RPMI7951 (cell line): ENCODE data around the gene RHBDL3. TPM values are rescaled to one million over a fixed set of nuclear protein-coding genes. Genes with fewer than 3 reads are reported as not detected.
"Not testable (repeated sequence)": the region's sequence is repeated elsewhere in the genome, so short reads cannot be mapped to it uniquely, and the experiment has no call there.

Experiments
- DNase-seq: peaks from one replicate; pipeline ENCODE4 v3.0.0-alpha.2; 2012; ENCODE audit warnings: low read depth
- total RNA-seq: library from RNA; depleted of rRNA; stranded (reverse); fragments of >200 nt; shearing (Covaris generic); gene quantifications from 2 replicates; pipeline ENCODE4 v1.2.3, GENCODE V29; 2014; rRNA removed

The RHBDL3 gene, protein sequence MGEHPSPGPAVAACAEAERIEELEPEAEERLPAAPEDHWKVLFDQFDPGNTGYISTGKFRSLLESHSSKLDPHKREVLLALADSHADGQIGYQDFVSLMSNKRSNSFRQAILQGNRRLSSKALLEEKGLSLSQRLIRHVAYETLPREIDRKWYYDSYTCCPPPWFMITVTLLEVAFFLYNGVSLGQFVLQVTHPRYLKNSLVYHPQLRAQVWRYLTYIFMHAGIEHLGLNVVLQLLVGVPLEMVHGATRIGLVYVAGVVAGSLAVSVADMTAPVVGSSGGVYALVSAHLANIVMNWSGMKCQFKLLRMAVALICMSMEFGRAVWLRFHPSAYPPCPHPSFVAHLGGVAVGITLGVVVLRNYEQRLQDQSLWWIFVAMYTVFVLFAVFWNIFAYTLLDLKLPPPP
- 0.24 and 0.29 TPM in 2 replicates for total RNA-seq

DNA sequence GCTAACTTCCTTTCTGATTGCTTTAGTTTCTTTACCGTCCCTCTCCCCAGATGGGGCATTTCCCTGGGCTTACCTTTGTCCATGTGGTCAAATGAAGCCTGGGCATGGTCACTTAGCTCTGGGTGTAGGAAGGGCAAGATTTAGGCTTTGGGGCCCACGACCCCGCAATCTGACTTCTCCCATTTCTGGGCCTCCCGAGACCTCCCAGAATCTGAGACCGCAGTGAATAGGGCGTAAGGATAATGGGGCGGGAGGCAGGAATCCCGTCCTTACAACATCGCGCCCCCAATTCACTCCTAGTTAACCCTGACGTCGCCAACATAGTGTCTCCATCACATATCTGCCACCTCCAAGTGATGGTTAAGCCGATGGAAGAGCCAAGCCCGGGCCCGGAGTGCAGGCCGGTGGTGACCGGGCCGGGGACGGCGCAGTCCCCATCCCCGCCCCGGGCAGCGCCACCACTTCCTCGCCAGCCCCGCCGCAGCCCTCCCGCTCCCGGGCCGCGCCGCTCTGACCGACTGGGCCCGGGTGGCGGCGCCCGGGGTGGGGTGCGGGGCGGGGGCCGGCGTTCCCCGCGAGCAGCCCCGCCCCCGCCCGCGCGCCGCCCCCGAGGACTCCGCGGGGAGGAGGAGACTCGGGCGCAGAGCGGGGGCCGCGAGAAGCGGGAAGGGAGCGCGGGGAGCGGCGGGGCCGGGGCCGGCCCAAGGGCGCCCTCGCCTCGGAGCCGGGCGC lies at the start of gene RHBDL3:
RHBDL3 (plus strand) TSS at position 641 of the 732 bp plus-strand sequence. CDS start 358 bp downstream, outside the sequence.
- no peak for DNase-seq

DNA sequence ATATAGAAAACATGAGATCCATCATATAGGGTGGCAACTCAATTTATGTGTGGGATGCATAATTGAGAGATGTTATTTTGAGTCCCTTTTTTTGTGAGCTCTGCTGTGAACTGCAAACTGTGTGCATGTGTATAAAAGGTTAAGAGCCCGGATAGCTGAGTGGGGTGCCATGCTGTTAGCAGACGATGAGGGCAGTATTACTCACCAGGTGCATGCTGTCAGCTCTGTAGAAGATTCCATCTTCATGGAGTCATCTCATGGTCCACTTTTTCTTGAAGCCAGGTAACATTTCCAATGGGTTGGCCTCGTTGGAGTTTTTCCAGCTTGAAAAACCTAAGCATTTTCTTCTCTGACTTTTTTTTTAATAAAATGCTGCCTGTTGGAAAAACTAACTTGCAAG lies 43.0 kb upstream of the RHBDL3 start:
- no peak for DNase-seq

DNA sequence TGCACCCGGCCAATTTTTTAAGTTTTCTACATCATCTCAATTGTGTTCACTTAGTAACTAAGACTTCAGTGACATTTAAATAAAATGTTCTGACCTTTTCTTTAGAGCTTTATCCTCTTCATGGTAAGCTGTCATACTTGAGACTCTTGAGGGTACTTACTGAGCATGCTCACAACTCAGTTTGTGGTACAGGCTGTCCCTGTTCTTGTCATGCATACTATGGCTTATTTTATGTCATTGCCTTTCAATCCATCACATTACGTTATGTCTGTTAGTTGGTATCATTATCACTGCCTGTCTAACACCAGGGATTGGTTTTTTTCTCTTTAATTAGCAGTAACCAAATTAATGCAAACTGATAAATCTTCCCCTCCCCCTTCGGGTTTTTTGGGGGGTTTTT lies 41.9 kb upstream of the RHBDL3 start:
- DNase-seq = no peak

DNA sequence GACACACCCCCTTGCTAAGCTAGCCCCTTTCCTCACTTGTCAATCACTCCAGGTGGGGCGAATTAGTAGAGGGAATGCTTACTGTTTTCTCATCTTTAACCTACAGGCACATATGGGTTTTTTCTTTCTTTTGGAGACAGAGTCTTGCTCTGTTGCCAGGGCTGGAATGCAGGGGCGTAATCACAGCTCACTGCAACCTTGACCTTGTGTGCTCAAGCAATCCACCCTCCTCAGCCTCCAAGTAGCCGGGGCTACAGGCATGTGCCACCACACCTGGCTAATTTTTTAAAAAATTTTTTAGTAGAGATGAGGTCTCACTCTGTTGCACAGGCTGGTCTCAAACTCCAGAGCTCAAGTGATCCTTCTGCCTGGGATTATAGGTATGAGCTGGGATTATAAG lies 38.7 kb upstream of the RHBDL3 start:
- no peak for DNase-seq

DNA sequence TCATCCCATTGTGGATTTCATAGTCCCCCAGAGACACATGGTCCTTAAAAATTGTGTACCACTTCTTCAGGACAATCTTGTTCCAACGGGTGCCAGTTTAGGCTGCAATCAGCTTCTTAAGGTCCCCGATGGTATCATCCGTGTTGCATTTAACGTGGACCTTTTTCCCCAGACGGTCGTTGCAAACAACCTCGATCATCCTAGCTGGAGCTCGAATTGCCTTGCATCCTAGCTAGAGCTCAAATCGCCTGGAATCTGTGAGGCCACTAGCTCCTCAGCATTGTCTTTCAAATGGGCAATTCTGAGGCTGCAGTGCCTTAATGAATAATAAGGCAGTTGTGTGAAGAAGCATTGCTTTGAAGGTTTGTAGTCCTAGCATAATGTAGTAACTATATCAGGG lies 37.7 kb upstream of the RHBDL3 start:
- DNase-seq = no peak

DNA sequence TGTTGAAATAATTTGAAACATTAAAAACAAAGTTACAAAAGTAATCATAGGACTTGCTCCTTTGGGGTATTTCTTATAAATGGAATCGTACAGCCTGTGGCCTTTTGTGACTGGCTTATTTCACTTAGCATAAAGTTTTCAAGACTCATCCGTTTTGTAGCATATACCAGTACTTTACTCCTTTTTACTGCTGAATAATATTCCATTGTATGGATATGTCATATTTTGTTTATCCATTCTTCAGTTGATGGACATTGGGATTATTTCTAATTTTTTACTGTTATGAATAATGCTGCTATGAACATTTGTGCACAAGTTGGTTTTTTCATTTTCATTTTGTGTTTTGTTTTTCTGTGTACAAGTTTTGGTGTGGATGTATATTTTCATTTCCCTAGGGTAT lies 30.0 kb upstream of the RHBDL3 start:
- DNase-seq = no peak

DNA sequence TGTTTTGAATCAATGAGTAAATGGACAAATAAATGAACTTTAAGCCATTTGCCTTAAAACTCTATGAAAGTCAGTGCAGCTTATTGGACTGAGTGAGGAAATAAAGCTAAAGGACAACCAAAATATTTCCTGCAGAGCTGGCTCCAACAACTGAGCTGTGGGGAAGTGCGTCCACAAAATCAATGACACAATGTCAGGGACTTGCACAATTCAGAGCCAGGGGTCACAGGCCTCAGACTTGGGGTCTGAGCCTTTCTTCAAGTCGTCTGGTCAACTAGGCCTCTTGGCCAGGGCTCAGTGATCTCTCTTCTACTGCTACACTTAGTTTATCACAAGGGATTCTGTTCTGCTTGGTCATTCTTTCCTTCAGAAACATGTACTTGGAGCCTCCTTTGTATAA lies 26.2 kb upstream of the RHBDL3 start:
- DNase-seq = no peak

DNA sequence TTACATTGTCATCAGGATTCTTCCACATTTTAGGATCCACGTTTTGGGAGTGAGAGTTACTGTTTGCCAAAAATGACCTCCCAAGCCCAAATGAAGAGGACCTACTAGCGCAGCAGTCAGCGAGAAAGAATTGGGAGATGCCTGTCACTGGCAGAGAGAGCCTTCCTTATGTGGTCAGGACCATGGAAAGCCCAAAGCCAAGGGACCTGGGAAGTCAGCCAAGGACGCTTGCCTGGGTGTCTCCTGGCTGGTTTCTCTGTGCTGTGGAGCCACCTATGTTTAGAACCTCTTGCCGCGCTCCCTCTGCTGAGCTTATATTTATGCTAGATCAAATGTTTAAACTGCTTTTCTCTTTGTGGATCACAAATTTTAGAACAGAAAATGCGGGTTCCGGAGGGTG lies 24.9 kb upstream of the RHBDL3 start:
- peak; percentile 50 for DNase-seq

DNA sequence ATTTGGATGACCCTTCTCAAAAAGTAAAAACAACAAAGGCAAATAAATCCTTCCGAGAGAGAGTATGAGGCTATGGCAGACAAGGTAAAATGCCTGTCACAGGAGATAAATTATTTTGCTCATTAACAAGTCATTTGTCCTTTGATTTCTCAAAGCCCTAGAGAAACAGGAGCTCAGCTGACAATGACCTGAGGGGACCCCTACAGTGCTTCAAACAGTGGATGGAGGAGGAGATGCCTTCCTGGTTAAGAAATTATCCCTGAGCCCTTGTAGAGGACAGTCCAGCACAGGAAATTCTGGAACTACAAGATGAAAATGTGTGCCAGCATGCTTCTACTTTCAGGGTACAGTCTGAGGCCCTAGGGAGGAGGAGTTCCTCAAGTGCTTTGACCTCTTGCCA lies 24.0 kb upstream of the RHBDL3 start:
- DNase-seq = no peak

DNA sequence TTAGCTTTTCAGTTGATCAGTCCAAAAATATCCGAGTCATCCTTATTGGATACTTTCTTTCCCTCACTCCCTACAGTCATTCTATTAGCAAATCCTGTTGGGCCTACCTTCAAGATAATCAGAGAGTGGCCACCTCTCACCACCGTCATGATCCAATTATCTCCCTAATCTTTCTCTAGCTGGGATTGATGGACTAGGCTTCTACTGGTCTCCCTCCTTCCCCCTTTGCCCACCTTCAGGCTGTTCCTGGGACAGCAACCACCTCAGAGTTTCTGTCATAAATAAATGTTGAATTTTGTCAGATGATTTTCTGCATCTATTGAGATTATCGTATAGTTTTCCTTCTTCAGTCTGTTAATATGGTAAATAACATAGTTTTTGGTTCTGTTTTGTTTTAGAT lies 16.2 kb upstream of the RHBDL3 start:
- no peak for DNase-seq

DNA sequence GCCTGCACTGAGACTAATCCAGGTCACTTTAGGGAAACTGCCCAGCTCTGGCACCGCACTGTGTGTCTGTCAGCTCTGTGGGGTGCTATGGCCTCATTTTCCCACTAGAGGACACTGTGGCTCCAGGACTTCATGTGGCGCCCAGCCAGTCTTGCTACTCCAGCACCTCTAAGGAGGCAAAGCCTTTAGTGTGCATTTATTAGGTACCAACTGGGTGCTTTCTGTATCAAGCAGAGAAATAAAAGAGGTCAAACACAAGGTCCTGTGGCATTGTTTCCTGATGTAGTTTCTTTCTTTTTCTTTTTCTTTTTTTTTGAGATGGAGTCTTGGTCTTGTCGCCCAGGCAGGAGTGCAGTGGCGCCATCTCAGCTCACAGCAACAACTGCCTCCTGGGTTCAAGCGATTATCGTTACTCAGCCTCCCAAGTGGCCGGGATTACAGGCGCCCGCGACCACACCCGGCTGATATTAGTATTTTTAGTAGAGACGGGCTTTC lies 12.5 kb upstream of the RHBDL3 start:
- DNase-seq = peak; percentile 68

DNA sequence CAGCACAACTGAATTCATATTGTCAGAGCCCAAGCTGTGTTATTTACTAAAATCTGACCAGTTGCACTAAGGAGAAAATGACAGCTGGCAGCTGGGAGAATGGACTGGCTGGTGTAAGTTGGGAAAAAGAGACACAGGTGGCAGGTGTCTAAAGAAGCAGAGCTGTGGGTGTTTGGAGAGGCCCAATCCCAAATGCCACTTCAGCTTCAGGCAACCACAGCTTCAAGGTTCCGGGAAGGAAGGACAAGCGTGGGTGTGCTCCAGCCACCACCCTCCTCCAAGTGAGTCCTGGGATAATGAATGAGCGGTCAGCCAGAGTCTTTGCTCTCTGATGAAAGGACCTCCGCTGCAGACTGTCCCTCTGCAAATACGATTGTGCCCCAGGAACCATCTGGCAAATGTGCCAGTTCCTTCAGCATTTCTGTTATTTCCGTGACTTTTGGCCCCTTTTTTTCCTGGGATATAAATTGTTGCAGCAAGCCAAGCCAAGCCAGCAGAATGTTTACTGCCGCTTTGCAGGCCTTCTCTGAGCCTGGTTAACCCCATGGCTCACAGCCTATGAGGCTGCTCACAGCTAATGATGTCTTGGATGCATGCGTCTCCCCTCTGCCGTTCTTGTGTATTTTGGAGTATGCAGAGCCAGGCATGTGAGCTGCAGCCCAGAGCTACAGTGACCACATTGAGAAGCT lies 9.5 kb upstream of the RHBDL3 start:
- no peak for DNase-seq

DNA sequence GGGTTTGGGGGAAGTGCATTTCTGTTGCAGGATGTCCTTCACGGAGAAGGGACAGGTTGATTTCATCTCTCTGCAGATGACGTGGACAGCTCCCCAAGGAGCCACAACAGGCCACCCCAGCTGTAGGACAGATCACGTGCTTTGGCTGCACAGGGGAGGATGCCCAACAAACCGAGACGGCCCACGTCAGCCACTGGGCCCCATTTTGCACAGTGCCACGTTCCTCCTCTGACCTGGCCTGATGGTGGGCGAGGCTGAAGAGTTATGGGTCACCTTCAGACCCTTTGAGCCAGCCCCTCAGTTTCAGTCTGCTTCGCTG lies 9.0 kb upstream of the RHBDL3 start:
- DNase-seq = no peak

DNA sequence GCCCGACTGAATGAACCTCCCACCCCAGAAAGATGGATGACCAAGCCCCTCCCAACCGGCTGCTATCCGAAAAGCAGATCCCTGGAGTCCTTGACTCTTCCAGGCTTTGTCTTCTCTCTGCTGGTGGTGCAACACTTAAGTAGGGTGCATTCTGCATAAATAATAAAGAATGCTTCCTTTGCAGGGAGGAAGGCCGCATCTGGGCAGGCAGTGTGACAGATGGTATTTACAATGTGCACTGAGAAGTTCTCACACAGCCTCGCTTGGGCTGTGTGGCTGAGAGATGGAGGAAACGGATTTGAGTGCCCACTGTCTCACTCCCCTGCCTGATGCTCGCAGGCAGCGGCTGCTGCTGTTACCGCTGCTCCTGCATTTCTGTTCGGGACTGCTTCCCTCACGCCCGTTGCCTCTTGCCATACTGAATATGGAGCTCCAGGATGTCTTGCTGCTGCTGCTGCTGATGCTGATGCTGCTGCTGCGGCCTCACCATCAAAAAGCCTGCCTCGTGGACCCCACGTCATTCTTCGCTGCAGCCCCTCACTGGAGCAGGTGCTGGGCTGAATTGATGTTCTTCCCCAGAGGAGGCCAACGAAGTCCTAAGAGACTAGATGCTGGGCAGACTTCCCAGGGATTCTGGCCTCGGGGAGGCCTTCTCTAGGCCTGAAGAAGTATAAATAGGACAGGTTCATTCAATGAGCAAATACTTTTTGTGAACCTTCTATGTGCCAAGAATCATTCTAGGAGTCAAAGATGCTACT lies 7.1 kb upstream of the RHBDL3 start:
- no peak for DNase-seq

DNA sequence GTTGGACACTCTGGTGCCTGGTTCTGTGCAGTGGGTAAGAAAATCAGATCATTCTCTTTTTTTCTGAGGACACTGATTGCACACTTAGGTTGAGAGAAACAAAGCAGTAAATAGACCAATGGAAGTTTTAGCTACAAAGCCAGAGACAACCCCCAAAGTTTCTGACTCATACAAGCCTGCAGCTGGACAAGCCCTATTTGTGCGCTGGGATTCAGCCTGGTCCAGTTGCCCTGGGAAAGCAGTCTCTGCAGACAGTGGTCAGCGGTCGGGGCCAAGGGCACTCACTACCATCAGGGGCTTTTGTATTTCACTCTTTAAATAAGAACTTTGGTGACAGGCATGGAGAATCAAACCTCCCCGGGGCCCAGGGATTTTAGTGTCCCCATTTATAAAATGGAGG lies 6.0 kb upstream of the RHBDL3 start:
- peak; percentile 70 for DNase-seq

DNA sequence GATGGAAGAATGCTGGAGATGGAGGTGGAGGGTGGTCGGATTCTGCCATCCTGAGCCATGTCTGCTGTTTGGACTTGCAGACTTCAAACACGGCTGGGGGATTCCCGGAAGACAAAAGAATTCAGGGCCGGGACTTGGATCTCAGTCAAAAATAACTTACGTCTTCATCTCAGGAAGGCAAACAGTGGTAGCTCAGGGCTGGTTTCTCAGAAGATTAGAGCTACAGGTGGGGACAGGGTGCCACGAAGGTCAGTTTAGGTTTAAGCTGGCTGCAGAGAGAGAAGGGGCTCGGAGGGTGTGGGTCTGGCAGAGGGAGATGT lies 4.3 kb upstream of the RHBDL3 start:
- no peak for DNase-seq

DNA sequence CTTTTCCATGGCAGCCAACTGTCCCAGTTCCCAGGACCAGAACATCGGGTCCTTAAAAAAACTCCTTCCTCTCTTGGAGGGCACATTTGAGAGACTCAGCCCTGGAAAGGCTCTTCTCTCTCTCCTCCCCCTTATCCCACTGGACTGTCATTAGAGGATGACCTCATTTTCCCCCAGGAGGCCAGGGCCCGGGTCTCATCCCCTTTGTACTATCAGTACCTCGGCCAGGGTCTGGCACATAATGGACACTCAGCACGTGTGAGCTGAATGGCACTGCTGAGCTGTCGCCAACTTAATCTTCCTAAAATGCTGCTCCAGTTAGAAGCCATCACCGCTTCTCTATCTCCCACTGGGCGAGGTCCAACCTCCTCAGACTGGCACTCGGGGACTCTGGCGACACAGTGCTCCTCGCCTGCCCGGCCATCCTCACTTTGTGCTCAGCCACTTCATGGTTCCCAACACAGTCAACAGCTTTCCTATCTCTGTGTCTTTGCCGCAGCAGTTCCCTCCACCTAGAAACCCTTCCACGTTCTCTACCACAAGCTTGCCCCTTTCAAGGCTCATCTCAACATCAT lies 3.6 kb upstream of the RHBDL3 start:
- DNase-seq = no peak

DNA sequence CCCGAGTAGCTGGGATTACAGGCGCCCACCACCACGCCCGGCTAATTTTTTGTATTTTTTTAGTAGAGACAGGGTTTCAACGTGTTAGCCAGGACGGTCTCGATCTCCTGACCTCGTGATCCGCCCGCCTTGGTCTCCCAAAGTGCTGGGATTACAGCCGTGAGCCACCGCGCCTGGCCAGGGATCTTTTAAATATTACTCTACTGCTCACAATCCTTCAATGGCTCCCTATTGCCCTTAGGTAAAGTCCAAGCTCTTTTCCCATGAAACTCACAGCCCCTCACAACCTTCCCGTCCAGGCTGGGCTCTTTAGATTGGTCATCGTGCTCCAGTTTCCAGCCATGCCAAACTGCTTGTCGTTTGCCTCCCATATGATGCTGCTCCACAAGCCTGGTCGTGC lies 2.1 kb upstream of the RHBDL3 start:
- not testable (repeated sequence) for DNase-seq

DNA sequence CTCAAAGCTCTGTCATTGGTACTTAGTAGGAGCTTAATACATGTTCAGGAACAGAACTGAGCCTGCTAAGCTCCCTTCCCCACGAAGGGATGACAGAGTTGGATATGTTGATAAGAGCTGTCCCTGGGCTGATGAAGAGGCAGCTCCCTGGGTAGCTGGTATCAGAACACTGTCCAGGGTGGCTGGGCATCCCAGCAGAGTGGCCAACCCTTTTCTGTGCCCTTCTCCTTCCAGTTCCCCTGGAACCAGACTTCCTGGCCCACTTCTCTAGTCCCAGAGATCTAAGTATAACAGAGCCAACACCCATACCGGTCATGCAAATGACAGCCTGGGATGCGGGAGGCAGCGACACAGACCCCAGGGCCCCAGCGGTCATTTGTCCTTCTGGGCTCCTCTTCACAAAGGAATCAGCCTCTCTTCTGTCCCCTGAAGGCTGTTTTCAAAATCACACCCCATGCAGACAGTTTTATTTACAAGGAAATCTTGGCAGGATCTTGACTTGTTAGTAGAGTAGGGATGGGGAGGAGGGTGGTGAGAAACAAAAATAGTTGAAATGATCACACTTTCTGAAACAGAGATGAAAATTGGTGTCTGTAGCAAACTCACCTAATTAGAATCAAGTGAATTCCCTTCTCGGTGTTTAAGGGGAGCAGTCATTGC lies 1.4 kb upstream of the RHBDL3 start:
- DNase-seq = no peak

DNA sequence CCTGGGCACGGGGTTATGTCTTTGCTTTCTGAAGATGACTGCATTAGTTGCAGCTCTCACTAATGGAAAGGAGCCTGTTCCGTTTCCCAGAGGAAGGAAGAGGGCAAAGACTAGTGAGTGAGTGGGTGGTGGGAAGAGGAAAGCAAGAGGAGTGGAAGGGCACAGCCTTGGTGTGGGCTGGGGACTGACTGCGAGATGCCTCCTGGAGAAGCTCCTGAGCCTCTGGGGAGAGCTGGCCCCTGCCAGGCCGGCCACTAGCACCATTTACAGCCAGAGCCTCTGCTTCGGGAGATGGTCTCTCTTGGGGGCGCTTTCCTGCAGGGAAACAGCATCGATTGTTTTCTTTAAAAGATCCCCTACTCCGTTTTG lies 825 bp upstream of the RHBDL3 start:
- DNase-seq = no peak

DNA sequence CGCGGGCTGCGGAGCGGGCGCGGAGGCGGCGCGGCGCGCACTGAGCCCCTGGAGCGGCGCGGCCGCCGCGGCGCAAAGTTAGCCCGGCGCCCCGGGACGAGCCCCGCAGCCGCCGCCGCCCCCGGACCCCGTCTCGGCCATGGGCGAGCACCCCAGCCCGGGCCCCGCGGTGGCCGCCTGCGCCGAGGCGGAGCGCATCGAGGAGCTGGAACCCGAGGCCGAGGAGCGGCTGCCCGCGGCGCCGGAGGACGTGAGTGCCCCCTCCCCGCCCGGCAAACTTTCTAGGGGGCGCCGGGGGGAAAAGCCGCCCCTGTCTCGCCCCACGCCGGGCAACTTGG lies 388 bp downstream of the RHBDL3 start:
- DNase-seq = no peak
